Stimulated activated naive B cell treated with anti-CD40 and anti-IgM and Interleukin-4, amounts not matched to agents 10 μg/mL and 1 μg/mL and 100 μg/mL, for 72 hours (primary cell): ENCODE results near the gene LY6G5B.

Source experiments
- ATAC-seq, 2 donors: fragments of 150-1000 bp; cut with Tn5 transposase; replicated peaks; 2 replicates each; pipeline ENCODE4 v1.10.0; 2021; ENCODE audit warnings: moderate library complexity in 1 of 2
- DNase-seq: peaks from one replicate; pipeline ENCODE4 v3.0.0; 2021
- H3K27ac Mint-ChIP-seq: one replicate; pipeline ENCODE4 v1.8.0; 2022; ENCODE audit warnings: mild to moderate bottlenecking, mixed read lengths
- H3K27me3 Mint-ChIP-seq, 2 donors: one replicate each; pipeline ENCODE4 v1.8.0; 2022; ENCODE audit warnings: mixed read lengths in 2 of 2
- H3K36me3 Mint-ChIP-seq, 2 donors: one replicate each; pipeline ENCODE4 v1.8.0; 2022; ENCODE audit warnings: mixed read lengths in 2 of 2, mild to moderate bottlenecking in 1 of 2
- H3K4me1 Mint-ChIP-seq, 2 donors: one replicate each; pipeline ENCODE4 v1.8.0; 2022; ENCODE audit warnings: mixed read lengths in 2 of 2, mild to moderate bottlenecking in 1 of 2
- H3K4me3 Mint-ChIP-seq, 2 donors: one replicate each; pipeline ENCODE4 v1.8.0; 2022; ENCODE audit warnings: mild to moderate bottlenecking in 2 of 2, mixed read lengths in 2 of 2, moderate library complexity in 1 of 2
- H3K9me3 Mint-ChIP-seq, 2 donors: one replicate each; pipeline ENCODE4 v1.8.0; 2022; ENCODE audit warnings: mixed read lengths in 2 of 2, mild to moderate bottlenecking in 1 of 2

Gene LY6G5B

GRCh38 chr6:31718265-31718664 lies 48.5 kb downstream of the LY6G5B start:
- Mint-ChIP-seq H3K27ac (no peak overlapping the region), H3K36me3 (no peaks in the 10 kb centered on the region), H3K4me3 (no peak overlapping the region), H3K9me3 (no peaks in the 10 kb centered on the region), H3K27me3 (no peaks in the 10 kb centered on the region), H3K4me1 (peaks cover 3 to 4% of the 10 kb centered on the region in 2 donors)
- ATAC-seq (no peak), DNase-seq (no peak)

- no peak for ATAC-seq
- no peak overlapping the region for H3K27ac Mint-ChIP-seq
- H3K36me3 Mint-ChIP-seq: no peaks in the 10 kb centered on the region
- no peaks in the 10 kb centered on the region for H3K9me3 Mint-ChIP-seq
- H3K4me3 Mint-ChIP-seq: no peak overlapping the region
- no peaks in the 10 kb centered on the region for H3K27me3 Mint-ChIP-seq
- peaks cover 8 to 11% of the 10 kb centered on the region in 2 donors for H3K4me1 Mint-ChIP-seq
- DNase-seq: no peak
Measured at GRCh38 chr6:31719001-31719400, 49.2 kb downstream of the LY6G5B start.

GRCh38 chr6:31720196-31720770 lies 50.5 kb downstream of the LY6G5B start:
- Mint-ChIP-seq H3K4me3 (no peak overlapping the region), H3K9me3 (no peaks in the 10 kb centered on the region), H3K4me1 (peaks cover 10 to 13% of the 10 kb centered on the region in 2 donors), H3K36me3 (peaks cover 0 to 2% of the 10 kb centered on the region in 2 donors), H3K27me3 (no peaks in the 10 kb centered on the region), H3K27ac (no peak overlapping the region)
- ATAC-seq (no peak), DNase-seq (no peak)

- ATAC-seq (no peak), DNase-seq (no peak)
- no peaks in the 10 kb centered on the region for H3K9me3 Mint-ChIP-seq
- H3K4me3 Mint-ChIP-seq: no peak within 1 kb of the TSS
- H3K27me3 Mint-ChIP-seq: no peaks in the 10 kb centered on the region
- H3K36me3 Mint-ChIP-seq: peaks cover 9 to 10% of the 10 kb centered on the region in 2 donors
- H3K4me1 Mint-ChIP-seq: peaks cover 20 to 25% of the 10 kb centered on the region in 2 donors
- no peak within 1 kb of the TSS for H3K27ac Mint-ChIP-seq
Measured at GRCh38 chr6:31721351-31722020, 51.7 kb downstream of the LY6G5B start, which contains the start of gene LY6G6C. LY6G6C (minus strand) TSS chr6:31721746; CDS start chr6:31721679, 67 bp downstream.

GRCh38 chr6:31722173-31722572 lies 52.4 kb downstream of the LY6G5B start:
- no peaks in the 10 kb centered on the region for H3K9me3 Mint-ChIP-seq
- H3K4me1 Mint-ChIP-seq: peaks cover 27 to 32% of the 10 kb centered on the region in 2 donors
- H3K36me3 Mint-ChIP-seq: peaks cover 16 to 17% of the 10 kb centered on the region in 2 donors
- no peak overlapping the region for H3K4me3 Mint-ChIP-seq
- H3K27ac Mint-ChIP-seq: no peak overlapping the region
- DNase-seq (no peak), ATAC-seq (no peak)
- no peaks in the 10 kb centered on the region for H3K27me3 Mint-ChIP-seq
